Transverse colon (tissue), 4 donors: ENCODE results near the gene AKAP7.

Source experiments
- EP300 ChIP-seq: sonication (generic); formaldehyde crosslinking; IDR thresholded peaks from one replicate; pipeline ENCODE4 v1.6.1; 2017; ENCODE audit warnings: antibody characterized with exemption, low read depth
- POLR2A ChIP-seq: fragments of 450-650 bp; IDR thresholded peaks from one replicate; pipeline ENCODE4 v1.6.1; 2016; ENCODE audit warnings: antibody characterized with exemption, mild to moderate bottlenecking, moderate library complexity
- POLR2AphosphoS5 ChIP-seq, 3 donors: sonication (generic); formaldehyde crosslinking; IDR thresholded peaks; one replicate each; pipeline ENCODE4 v1.6.1; 2016; ENCODE audit warnings: antibody characterized with exemption in 3 of 3
- TF ChIP-seq, protein P1 (sequence below), 5 experiments: fragments of 200-600 bp in 3 of 5; fragments of 450-650 bp in 2 of 5; sonication (generic) in 3 of 5; IDR thresholded peaks; 1 replicate in 2 of 5; 2 replicates in 3 of 5; pipeline ENCODE4 v1.5.1; 2016 to 2017; ENCODE audit warnings: antibody characterized with exemption in 5 of 5, inconsistent platforms in 3 of 5, mild to moderate bottlenecking in 2 of 5, moderate library complexity in 1 of 5

DNA sequence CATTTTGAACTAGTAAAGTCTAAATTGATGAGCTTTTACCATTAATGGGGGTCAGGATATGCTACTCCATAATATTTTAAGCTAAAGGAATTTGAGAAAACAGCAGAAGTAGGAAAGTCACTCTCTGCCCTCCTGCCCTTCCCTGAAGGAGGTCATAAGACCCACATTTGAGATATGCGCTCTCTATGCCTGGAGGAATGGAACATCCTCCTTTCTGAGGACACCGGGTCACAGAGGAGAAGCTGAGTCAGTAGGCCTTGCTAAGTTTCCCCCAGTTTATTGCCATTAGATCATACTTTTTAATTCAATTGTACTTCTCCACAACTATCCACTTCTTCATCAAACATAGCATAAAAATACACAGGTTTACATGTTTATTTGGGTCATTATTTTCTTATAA is 40.3 kb downstream of the AKAP7 start:
- TF ChIP-seq, protein P1, sequence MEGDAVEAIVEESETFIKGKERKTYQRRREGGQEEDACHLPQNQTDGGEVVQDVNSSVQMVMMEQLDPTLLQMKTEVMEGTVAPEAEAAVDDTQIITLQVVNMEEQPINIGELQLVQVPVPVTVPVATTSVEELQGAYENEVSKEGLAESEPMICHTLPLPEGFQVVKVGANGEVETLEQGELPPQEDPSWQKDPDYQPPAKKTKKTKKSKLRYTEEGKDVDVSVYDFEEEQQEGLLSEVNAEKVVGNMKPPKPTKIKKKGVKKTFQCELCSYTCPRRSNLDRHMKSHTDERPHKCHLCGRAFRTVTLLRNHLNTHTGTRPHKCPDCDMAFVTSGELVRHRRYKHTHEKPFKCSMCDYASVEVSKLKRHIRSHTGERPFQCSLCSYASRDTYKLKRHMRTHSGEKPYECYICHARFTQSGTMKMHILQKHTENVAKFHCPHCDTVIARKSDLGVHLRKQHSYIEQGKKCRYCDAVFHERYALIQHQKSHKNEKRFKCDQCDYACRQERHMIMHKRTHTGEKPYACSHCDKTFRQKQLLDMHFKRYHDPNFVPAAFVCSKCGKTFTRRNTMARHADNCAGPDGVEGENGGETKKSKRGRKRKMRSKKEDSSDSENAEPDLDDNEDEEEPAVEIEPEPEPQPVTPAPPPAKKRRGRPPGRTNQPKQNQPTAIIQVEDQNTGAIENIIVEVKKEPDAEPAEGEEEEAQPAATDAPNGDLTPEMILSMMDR (IDR thresholded peaks at IDR 0.05), result no peak
- no peak for TF ChIP-seq POLR2A
- TF ChIP-seq EP300, result no peak
- TF ChIP-seq POLR2AphosphoS5 (IDR thresholded peaks at IDR 0.05), result no peak
